Esophagus squamous epithelium (tissue), 5 donors: Measurements from ENCODE around the gene EPHX1. TPM values are rescaled to one million over a fixed set of nuclear protein-coding genes. Genes with fewer than 3 reads are reported as not detected.

Experiments used
- DNase-seq: peaks from one replicate; lab custom pipeline; 2025; lab: John Stamatoyannopoulos, UW
- H3K27ac ChIP-seq, 4 donors: fragments of 200-600 bp; sonication (generic); one replicate each; pipeline ENCODE4 v1.5.1; 2016 to 2019; ENCODE audit warnings: mild to moderate bottlenecking in 1 of 4
- H3K27me3 ChIP-seq, 4 donors: fragments of 200-600 bp; sonication (generic); 1 replicate in 3 of 4; 2 replicates in 1 of 4; pipeline versions ENCODE4 v1.5.1 to v1.6.0; 2017 to 2021; ENCODE audit warnings: antibody characterized with exemption in 1 of 4
- H3K36me3 ChIP-seq, 3 donors: fragments of 200-600 bp; sonication (generic); one replicate each; pipeline ENCODE4 v1.5.1; 2016 to 2019
- H3K4me1 ChIP-seq, 3 donors: fragments of 200-600 bp; sonication (generic); one replicate each; pipeline ENCODE4 v1.5.1; 2017 to 2019
- H3K4me3 ChIP-seq, 4 donors: fragments of 200-600 bp; sonication (generic); 1 replicate in 3 of 4; 2 replicates in 1 of 4; pipeline ENCODE4 v1.5.1; 2016 to 2019; ENCODE audit warnings: mild to moderate bottlenecking in 2 of 4, moderate library complexity in 1 of 4
- H3K9me3 ChIP-seq, 3 donors: fragments of 200-600 bp; sonication (generic); one replicate each; pipeline ENCODE4 v1.5.1; 2016 to 2019
- CTCF ChIP-seq, 6 experiments: fragments of 450-650 bp in 4 of 6; fragments of 200-600 bp in 2 of 6; sonication (generic) in 2 of 6; IDR thresholded peaks; one replicate each; pipeline ENCODE4 v1.5.1; 2016 to 2019; ENCODE audit warnings: antibody characterized with exemption in 6 of 6, mild to moderate bottlenecking in 4 of 6, moderate library complexity in 4 of 6
- POLR2A ChIP-seq, 4 donors: fragments of 450-650 bp; IDR thresholded peaks; one replicate each; pipeline ENCODE4 v1.6.1; 2017; ENCODE audit warnings: antibody characterized with exemption in 4 of 4, mild to moderate bottlenecking in 4 of 4, moderate library complexity in 3 of 4
- WGBS, 2 donors: methylation state at CpG; one replicate each; pipeline ENCODE4 v1.1.5; 2018; 5-methylcytosine and 5-hydroxymethylcytosine counted together
- intact Hi-C: fragments of 100-400 bp; cut with DNase I; formaldehyde crosslinking; loops from one replicate; pipeline ENCODE4 v1.15.0; 2022
- total RNA-seq, 4 donors: library from RNA; depleted of rRNA; stranded (reverse); fragments of >200 nt; gene quantifications; one replicate each; pipeline ENCODE4 v1.1.0, GENCODE V29; 2016
- donor health status: DM: yes; HTN: yes; CAD: no.

The EPHX1 gene
- total RNA-seq, 4 donors from 2014 or later, result 78.7 to 237 (median 151) TPM

GRCh38 chr1:225862581-225862950 lies 52.6 kb downstream of the EPHX1 start:
- DNase-seq, result no peak
- TF ChIP-seq POLR2A (IDR thresholded peaks at IDR 0.05) (no peak), CTCF (IDR thresholded peaks at IDR 0.05) (no peak)
- Histone ChIP-seq H3K4me1 (peaks cover 0 to 20% (median 3%) of the 10 kb centered on the region in 3 donors), H3K36me3 (peaks cover 32 to 96% (median 42%) of the 10 kb centered on the region in 3 donors), H3K27ac (no peak overlapping the region), H3K27me3 (no peaks in the 10 kb centered on the region), H3K4me3 (no peak overlapping the region), H3K9me3 (no peaks in the 10 kb centered on the region)
- WGBS, 2 donors, result 78 to 90% methylated on average over 7 to 10 of the region's 13 CpGs
- intact Hi-C loops, result no loop called here

- H3K36me3 ChIP-seq, result peaks cover 35 to 96% (median 46%) of the 10 kb centered on the region in 3 donors
- H3K4me1 ChIP-seq, result peaks cover 0 to 20% (median 3%) of the 10 kb centered on the region in 3 donors
- TF ChIP-seq POLR2A (IDR thresholded peaks at IDR 0.05), result no peak
- no peak for TF ChIP-seq CTCF (IDR thresholded peaks at IDR 0.05)
- intact Hi-C loops, result no loop called here
- H3K4me3 ChIP-seq, result no peak overlapping the region
- no peak for DNase-seq
- no peaks in the 10 kb centered on the region for H3K9me3 ChIP-seq
- 66 to 74% methylated on average over 5 of the region's 5 CpGs for WGBS, 2 donors
- H3K27ac ChIP-seq, result peak overlapping the region in 1 of 4 donors; percentile 3
- no peaks in the 10 kb centered on the region for H3K27me3 ChIP-seq
These were observed 53.2 kb downstream of the EPHX1 start for GRCh38 chr1:225863167-225863566.

- Histone ChIP-seq H3K27ac (peak overlapping the region in 1 of 4 donors; percentile 28), H3K36me3 (peaks cover 42 to 99% (median 45%) of the 10 kb centered on the region in 3 donors)
These were observed 55.6 kb downstream of the EPHX1 start for GRCh38 chr1:225865514-225865913.

GRCh38 chr1:225866061-225866837 lies 56.3 kb downstream of the EPHX1 start:
- no peak for TF ChIP-seq POLR2A (IDR thresholded peaks at IDR 0.05)
- no peak for TF ChIP-seq CTCF (IDR thresholded peaks at IDR 0.05)
- Histone ChIP-seq H3K27ac (peak overlapping the region in 1 of 4 donors; percentile 28), H3K4me1 (peaks cover 0 to 24% (median 3%) of the 10 kb centered on the region in 3 donors), H3K4me3 (no peak overlapping the region), H3K27me3 (no peaks in the 10 kb centered on the region), H3K36me3 (peaks cover 38 to 99% (median 40%) of the 10 kb centered on the region in 3 donors), H3K9me3 (no peaks in the 10 kb centered on the region)
- intact Hi-C loops, result no loop called here
- no peak for DNase-seq
- 59 to 92% methylated on average over 2 to 7 of the region's 8 CpGs for WGBS, 2 donors

More at GRCh38 chr1:225865514-225865913, 55.6 kb downstream of the EPHX1 start:
- TF ChIP-seq POLR2A (IDR thresholded peaks at IDR 0.05) (no peak), CTCF (IDR thresholded peaks at IDR 0.05) (no peak)
- no peak for DNase-seq
- Histone ChIP-seq H3K27me3 (no peaks in the 10 kb centered on the region), H3K9me3 (no peaks in the 10 kb centered on the region), H3K4me3 (no peak overlapping the region), H3K4me1 (peaks cover 0 to 20% (median 3%) of the 10 kb centered on the region in 3 donors)
- intact Hi-C loops, result no loop called here
- 90 to 95% methylated on average over 6 to 7 of the region's 13 CpGs for WGBS, 2 donors

GRCh38 chr1:225866981-225867380 lies 57.1 kb downstream of the EPHX1 start:
- H3K36me3 ChIP-seq, result peaks cover 33 to 99% (median 34%) of the 10 kb centered on the region in 3 donors
- no peak for DNase-seq
- intact Hi-C loops, result no loop called here
- 60 to 81% methylated on average over 6 of the region's 6 CpGs for WGBS, 2 donors
- H3K27me3 ChIP-seq, result no peaks in the 10 kb centered on the region
- TF ChIP-seq POLR2A (IDR thresholded peaks at IDR 0.05) (no peak), CTCF (IDR thresholded peaks at IDR 0.05) (no peak)
- H3K9me3 ChIP-seq, result no peaks in the 10 kb centered on the region
- H3K4me3 ChIP-seq, result no peak overlapping the region
- H3K4me1 ChIP-seq, result peaks cover 0 to 27% (median 3%) of the 10 kb centered on the region in 3 donors
- no peak overlapping the region for H3K27ac ChIP-seq
